SIG-M5 (cell line): ENCODE results near the gene CEBPE.

Experiments used
- DNase-seq: peaks from one replicate; lab custom pipeline; 2025; lab: John Stamatoyannopoulos, UW

The CEBPE gene

DNA sequence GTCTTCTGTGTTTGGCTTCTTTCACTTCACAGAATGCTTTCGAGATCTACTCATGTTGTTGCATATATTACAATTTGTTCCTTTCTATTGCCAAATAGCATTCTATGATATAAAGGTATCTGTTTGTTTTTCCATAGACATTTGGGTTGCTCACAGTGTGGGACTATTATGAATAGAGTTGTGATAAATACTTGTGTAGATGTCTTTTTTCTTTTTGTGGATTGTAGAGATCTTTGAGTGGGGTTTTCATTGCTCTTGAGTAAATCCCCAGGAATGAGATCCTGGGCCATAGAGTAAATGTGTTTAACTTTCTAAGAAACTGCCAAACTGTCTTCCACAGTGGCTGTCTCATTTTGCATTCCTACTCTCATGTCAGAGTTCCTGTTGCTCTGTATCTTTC, 24.9 kb upstream of the CEBPE start:
- DNase-seq: no peak

DNA sequence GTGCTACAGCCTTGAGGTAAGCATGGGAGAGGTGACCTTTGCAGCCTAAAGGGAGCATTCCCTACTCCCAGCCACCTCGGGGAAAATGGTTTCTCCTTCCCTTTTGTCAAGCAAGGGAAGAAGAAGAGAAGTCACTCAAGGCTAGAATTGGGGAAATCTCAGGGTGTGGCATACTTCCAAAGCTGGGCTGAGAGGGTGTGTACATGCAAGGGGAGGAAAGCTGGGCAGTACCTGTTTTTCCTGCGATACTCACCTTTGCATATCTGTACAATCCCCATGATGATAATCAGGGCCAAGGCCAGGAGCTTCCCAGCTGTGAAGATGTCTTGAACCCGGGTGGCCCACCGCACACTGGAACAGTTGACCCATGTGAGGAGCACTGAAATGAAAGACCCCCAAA, 23.8 kb upstream of the CEBPE start:
- DNase-seq: no peak

DNA sequence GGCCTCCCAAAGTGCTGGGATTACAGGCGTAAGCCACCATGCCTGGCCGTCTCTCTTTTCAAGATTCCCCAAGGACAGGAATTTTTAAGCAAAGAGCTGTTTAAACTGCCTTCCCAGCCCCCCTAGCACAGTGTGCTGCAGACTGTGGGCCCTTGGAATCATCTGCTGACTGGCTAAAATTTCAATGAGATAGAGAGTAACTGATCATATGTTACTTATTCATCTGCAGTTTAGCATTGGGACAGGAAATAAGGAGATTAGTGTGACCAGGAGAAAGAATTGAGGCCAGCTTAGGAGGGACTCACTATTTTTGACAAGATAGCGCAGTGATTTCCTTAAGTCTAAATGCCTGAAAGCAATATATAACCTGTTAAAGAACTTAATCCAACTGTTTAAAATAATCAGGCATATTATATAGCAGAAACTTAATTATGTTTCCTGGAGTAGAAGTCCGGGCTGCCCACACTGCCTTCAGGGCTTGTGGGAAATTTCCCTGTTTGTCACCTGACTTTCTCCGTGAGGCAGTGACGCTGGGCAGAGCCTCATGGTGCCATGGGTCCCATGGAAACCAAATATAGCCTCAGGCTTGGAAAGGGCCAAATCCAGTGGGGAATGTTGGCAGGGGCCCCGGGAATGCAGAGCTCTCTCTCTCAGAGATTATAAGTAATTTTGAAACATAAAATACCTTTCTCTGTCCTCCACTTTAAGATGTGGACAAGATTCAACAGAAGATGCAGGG, 22.8 kb upstream of the CEBPE start:
- DNase-seq: no peak

DNA sequence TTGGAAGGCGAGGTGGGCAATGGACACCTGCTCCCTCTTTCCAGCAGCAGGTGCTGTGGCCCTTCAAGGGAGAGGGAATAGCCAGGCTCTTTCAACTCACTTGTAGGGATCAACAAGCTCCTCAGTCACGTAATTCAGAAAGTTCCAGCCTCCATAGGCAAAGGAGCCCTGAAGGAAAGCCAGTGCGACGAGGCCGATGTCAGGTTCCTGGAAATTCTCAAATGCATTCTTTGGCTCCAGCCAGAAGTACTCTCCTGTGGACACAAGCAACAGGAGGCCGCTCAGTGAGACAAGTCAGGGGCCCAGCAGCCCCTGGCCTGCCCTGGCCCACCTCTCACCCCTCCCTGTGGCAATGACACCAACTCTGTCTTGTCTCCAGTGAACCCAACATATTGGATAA, 21.3 kb upstream of the CEBPE start:
- DNase-seq: no peak

DNA sequence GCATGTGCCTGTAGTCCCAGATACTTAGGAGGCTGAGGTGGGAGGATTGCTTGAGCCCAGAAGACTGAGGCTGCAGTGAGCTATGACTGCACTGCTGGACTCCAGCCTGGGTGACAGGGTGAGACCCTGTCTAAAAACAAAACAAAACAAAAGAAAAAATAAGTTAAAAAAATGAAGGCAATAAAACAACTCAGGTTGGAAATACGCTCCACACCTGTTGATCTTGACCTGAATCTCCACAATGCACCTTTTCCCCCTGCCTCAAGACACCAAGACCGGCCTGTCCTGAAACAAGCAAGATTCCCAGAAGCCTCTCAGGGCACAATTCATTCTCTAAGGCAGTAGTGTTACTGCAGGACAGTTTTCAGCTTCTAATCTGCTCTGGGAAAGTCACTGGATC, 20.8 kb upstream of the CEBPE start:
- DNase-seq: no peak

DNA sequence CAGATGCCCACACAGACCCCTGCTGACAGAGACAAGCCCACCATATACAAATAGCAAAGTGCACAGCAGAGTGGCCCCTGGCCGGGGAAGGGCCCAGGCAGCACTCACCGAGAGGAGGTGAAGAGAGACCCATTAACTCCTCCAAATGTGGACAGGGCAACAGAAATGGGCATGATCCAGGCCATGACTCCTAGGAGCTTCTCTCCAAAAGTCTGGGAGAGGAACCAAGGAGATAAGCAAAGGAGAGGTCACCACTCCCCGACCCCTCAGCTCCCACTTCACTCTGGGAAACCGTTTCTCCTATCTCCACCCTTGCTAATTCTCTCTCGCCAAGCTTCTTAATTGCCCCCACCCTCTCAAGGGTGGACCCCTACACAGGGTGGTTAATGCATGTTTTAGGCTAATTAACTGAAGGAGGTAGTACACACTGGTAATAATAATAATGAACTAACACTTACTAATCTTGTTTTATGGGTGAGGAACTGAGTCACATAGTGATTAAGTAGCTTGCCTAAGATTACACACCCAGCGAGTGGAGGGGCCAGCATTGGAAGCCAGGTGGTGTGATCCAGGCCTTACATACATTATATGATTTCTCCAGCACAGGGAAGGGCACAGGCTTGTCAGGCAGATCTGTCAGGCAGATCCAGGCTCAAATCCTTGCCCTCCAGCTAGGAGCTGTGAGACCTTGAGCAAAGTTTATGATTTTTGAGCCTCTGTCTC, 18.9 kb upstream of the CEBPE start:
- no peak for DNase-seq

DNA sequence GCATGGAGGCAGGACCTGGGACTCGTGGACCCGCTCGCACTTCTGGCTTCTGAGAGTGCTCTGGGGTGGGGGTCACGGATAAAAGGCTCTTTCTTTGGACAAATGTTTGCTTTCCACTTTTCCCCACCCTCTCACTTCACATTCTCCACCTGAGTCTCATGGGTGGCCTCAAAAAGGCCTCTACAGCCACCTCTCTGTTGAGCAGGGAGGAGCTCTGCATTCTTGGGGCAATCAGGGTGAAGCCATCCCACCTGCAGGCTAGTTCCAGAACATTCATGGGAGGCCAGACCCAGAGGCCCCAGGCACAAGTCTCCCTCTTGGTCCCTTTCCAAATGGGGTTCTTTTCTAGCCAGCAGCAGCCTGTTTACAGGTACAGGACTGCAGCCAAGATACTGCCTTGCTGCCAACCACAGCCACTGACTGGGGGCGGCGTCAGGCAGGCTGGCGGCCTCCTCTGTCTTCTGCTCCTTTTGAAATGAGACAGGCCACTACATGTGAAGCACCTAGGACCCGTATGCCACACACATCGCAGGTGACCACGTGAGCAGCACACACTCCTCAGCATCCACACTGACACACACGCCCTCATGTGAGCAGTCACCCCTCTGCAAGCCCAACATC, 18.2 kb upstream of the CEBPE start:
- no peak for DNase-seq

- DNase-seq: no peak
Measured at GRCh38 chr14:23136566-23137133, 17.6 kb upstream of the CEBPE start.

DNA sequence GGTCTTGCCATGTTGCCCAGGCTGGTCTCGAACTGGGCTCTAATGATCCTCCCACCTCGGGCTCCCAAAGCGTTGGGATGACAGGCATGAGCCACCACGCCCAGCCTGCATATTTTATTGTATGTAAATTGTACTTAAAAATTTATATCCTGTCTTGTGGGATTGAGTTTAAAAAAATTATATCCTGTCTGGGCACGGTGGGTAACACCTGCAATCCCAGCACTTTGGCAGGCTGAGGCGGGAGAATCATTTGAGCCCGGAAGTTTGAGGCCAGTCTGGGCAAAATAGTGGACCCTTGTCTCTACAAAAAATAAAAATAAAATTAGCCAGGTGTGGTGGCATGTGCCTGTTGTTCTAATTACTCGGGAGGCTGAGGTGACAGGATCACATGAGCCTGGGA, 13.9 kb upstream of the CEBPE start:
- DNase-seq: no peak

DNA sequence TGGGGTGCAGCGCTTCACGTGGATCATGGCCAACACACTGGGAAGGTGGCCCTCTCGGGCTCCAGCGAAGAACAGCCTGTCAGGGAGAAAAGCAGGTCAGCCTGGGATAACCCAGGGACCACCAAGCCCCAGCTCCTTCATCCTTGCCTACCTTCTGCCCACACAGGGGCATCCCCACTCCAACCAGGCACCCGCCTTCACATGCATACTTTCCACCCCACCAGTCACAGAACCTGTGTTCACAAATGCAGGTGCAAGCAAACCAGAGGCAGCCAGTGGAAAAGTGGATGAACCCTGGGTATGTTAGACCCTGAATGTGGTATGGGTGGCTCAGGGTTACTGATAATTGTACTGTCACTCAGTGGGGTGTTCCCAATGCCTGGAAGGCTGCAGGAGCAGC, 12.4 kb upstream of the CEBPE start:
- DNase-seq: no peak

GRCh38 chr14:23130871-23131270, 11.8 kb upstream of the CEBPE start:
- no peak for DNase-seq

DNA sequence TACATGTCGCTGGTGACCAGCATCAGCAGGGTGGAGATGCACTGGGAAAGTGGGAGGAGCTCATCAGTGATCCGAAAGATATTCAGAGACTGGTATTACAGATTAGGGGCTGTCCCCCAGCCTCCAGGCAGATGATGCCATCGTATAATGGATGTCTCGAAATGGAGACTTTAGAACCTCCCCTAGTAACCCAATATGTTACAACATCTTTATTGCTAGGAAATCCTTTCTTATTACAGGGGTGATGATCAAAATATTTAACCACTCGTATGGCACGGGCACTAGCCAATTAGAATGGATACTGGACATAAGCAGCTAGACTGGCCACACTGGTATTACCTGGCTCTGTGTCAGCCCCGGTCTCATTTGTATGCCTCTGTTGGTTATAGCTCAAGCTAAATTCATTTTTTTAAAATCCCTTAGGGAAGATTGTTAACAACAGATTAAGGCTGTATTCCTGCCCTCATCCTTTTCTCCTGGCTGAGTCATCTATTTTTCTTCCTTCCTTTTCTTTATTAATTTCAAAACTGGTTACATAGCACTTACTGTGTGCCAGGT, 10.8 kb upstream of the CEBPE start:
- no peak for DNase-seq

- no peak for DNase-seq
Measured at GRCh38 chr14:23128969-23129758, 10.1 kb upstream of the CEBPE start.

- no peak for DNase-seq
Measured at GRCh38 chr14:23127861-23128260, 8.8 kb upstream of the CEBPE start.

DNA sequence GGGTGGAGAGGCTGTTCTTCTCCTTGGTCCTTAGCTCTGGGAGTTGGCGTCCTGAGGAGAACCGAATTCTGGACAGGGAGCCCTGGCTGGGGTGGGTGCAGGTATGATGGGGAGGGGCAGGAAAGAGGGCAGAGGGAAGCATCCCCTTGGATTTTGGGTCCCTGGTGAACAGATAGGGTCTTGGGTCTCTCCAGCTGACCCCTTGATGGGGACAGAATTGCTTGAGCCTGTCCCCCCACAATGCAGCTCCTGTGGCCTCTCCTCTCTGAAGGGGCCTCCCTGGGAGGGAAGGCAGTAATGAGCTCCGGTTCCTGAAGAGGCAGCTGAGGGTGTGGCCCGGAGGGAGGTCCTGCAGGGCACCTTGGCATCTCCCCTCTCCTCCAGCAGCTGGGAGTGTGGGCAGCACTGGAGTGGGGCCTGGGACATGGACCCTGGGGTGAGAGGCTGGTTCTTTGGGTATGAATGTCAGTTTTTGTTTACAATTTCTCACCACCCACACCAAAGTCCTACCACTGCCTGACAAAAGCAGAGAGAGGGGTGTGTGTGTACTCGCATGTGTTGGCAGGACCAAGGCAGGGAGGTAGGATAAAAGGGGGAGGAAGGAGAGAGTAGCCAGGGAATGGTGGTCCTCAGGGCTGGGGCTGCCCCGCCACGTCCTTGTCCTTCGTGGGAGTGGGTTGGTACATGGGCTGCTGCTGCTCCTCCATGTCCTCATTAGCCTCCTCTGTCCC, 7.7 kb upstream of the CEBPE start:
- DNase-seq: no peak

GRCh38 chr14:23125933-23126524, 7.0 kb upstream of the CEBPE start:
- no peak for DNase-seq

DNA sequence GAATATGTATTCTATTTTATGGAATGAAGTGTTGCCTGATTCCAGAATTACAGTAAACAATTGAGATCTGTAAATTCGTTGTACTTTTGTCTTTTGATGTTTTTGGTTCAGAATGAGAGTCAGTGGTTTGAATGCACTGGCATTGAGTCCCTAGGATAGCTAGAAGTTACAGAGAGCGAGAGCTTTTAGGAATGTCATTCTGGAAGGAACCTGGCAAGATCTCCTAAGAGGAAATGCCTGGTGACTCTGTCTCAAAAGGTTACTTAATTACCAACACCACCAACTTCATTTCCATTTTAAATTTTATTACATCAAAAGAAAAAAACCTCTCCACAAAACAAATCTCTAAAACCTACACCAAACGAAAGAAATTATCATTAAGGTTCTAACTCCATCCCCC, 6.0 kb upstream of the CEBPE start:
- no peak for DNase-seq

GRCh38 chr14:23124337-23124954, 5.4 kb upstream of the CEBPE start:
- no peak for DNase-seq

GRCh38 chr14:23123419-23123818, 4.4 kb upstream of the CEBPE start:
- no peak for DNase-seq

GRCh38 chr14:23122086-23122485, 3.0 kb upstream of the CEBPE start:
- DNase-seq: no peak
